RCC 7860 (cell line): ENCODE results near the gene DRD4.
"Not testable (repeated sequence)": the region's sequence is repeated elsewhere in the genome, so short reads cannot be mapped to it uniquely, and the experiment has no call there.

Experiments used
- DNase-seq: peaks from one replicate; pipeline ENCODE4 v3.0.0-alpha.2; 2015; ENCODE audit warnings: low spot score
- FAIRE-seq: peaks from 2 replicates; lab custom pipeline; 2012; peaks lifted over from hg19 to GRCh38; lab: Jason Lieb, UNC

DRD4 gene

GRCh38 chr11:665704-666281, 28.7 kb downstream of the DRD4 start:
- no peak for DNase-seq
- FAIRE-seq = no peak

DNA sequence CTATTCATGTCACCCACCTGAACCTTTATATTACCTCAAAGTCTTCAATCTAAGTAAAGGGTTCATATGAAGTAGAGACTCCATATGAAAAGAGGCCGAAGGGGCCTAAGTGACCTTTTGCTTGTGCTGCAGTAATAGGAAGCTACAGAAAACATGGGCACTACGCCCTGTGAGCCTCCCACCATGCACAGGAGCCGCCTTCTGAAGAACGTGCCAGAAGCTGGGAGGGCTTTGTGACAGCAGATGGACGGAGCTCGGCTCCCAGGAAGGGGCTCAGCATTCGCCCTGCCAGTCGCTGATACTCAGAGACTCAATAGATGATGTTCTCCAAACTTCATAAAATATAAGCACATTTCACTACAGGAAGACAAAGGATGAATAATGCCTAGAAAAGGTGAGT, 36.8 kb downstream of the DRD4 start:
- DNase-seq (no peak), FAIRE-seq (no peak)

GRCh38 chr11:674406-674805, 37.3 kb downstream of the DRD4 start:
- FAIRE-seq (no peak), DNase-seq (no peak)

- DNase-seq = no peak
Measured at GRCh38 chr11:678297-678696, 41.2 kb downstream of the DRD4 start.

GRCh38 chr11:679271-680207, 42.5 kb downstream of the DRD4 start:
- no peak for FAIRE-seq

More at GRCh38 chr11:678297-678696, 41.2 kb downstream of the DRD4 start:
- no peak for FAIRE-seq

GRCh38 chr11:680476-680875, 43.4 kb downstream of the DRD4 start:
- DNase-seq = no peak

More at GRCh38 chr11:679271-680207, 42.5 kb downstream of the DRD4 start:
- DNase-seq = no peak

GRCh38 chr11:680970-681369, 43.9 kb downstream of the DRD4 start:
- FAIRE-seq (no peak), DNase-seq (no peak)

More at GRCh38 chr11:680476-680875, 43.4 kb downstream of the DRD4 start:
- FAIRE-seq = no peak

DNA sequence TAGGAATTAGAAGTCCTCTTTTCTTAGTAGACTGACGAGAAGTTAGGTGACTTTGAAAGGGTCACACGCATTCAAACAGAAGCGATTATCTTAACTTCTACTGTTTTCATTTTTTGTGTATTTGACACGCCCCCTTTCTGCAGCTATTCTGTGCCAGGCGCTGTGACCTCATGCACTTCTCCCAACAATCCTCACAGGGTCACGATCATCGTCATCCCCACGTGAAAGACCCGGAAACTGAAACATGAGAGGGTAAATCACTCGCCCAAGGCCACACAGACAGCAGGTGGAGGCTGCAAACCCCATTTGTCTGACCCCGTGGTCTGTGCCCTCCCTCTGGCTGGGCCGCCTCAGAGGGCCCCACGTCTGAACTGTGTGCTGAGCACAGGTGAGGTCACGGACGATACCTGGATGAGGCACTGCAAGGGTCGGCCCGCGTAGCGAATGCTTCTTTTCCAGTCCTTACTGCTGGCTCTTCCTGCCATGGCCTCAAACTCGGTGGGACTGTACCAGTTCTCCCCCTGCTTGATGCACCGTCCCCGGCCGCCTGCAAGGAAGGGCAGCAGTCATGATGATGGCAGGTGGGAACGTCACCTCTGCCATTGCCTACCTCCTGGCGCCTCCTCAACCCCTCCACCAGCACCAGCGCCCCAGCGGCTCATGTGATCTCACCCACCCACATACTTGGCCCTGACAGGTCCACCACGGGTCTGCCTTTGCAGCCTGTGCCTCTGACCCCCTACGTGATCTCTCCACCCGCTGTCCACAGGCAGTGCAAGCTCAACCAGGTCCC, 49.6 kb downstream of the DRD4 start:
- DNase-seq (no peak), FAIRE-seq (no peak)

DNA sequence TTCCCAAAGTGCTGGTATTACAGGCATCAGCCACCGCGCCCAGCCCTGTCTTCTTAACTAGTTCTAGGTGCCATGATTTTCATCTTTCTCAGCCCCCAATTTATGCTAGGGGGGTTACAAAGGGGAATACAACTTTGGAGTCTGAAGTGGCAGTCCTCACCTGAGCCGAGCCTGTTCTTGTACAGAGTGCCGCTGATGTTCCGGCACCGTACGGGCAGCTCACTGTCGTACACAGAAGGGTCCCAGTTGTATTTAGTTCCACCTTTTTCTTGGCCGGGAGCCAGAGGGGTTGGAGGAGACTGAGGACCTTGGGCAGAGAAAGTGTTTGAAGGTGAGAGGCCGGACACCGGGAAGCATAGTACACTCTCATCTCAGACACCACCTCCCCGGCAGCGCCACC, 50.7 kb downstream of the DRD4 start:
- no peak for FAIRE-seq
- no peak for DNase-seq

- DNase-seq (no peak), FAIRE-seq (no peak)
Measured at GRCh38 chr11:688681-689080, 51.6 kb downstream of the DRD4 start.

- no peak for DNase-seq
- no peak for FAIRE-seq
Measured at GRCh38 chr11:689625-690024, 52.6 kb downstream of the DRD4 start.

DNA sequence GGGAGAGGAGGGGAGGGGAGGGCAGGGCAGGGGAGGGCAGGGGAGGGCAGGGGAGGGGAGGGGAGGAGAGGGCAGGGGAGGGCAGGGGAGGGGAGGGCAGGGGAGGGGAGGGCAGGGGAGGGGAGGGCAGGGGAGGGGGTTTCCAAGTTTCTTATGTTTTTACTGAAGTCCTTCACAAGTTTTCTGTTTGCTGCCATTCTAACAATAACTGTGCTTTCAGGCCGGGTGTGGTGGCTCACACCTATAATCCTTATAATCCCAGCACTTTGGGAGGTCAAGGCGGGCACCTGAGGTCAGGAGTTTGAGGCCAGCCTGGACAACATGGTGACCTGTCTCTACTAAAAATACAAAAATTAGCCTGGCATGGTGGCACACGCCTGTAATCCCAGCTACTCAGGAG, 53.2 kb downstream of the DRD4 start:
- not testable (repeated sequence) for DNase-seq, FAIRE-seq
